ENCODE measurements around the gene CZIB.
"Not testable (repeated sequence)": the region's sequence is repeated elsewhere in the genome, so short reads cannot be mapped to it uniquely, and the experiment has no call there.

CZIB gene

DNA sequence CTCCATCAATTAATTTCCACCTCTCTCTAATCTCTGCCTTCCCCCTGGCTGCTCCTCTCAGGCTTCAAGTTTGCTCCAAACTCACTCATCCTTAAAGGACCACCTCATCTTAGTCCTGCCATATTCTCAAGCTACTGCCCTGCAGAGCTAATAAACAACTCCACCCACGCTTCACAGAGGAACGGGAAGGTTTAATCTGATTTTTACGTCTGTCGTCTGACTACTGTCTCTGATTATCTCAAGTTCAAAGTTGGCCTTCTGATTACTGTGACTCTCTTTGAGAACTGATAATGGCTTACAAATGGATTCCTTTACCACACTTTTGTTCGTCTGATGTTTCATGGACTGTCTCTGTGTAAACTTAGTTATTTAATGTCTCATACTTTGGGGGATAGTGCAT is 31.4 kb downstream of the CZIB start:
- Mint-ChIP-seq H3K9me3 (peaks cover 2 to 4% of the 10 kb centered on the region in 2 donors), H3K4me3 (no peak overlapping the region), H3K4me1 (no peaks in the 10 kb centered on the region), H3K27ac (no peak overlapping the region), H3K36me3 (no peaks in the 10 kb centered on the region), H3K27me3 (peaks cover 9 to 26% of the 10 kb centered on the region in 2 donors)
- ATAC-seq (replicated peaks) (no peak), DNase-seq (no peak)

DNA sequence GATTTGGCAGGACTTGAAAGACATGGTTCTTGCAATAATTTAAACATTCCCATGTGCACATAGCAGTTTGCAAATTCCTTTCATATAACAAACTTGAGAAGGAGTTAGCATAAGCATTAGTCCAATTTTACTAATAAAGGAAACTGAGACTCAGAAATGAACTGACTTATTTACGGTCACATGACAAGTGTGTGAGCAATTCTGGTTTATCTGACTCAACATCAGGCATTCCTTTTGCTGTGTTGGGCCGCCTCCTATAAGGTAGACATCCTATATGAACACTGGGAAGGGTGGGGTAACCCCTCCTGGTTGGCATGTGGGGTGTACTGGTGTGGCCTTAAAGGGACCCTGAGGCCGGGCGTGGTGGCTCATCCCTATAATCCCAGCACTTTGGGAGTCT is 32.3 kb downstream of the CZIB start:
- no peak for ATAC-seq (replicated peaks)
- peaks cover 9 to 26% of the 10 kb centered on the region in 2 donors for H3K27me3 Mint-ChIP-seq
- H3K4me1 Mint-ChIP-seq = no peaks in the 10 kb centered on the region
- no peak for DNase-seq
- H3K9me3 Mint-ChIP-seq = peaks cover 2 to 4% of the 10 kb centered on the region in 2 donors
- H3K27ac Mint-ChIP-seq = no peak overlapping the region
- H3K4me3 Mint-ChIP-seq = no peak overlapping the region
- H3K36me3 Mint-ChIP-seq = no peaks in the 10 kb centered on the region

- no peak overlapping the region for H3K4me3 Mint-ChIP-seq
- H3K4me1 Mint-ChIP-seq = no peaks in the 10 kb centered on the region
- no peak overlapping the region for H3K27ac Mint-ChIP-seq
- DNase-seq (no peak), ATAC-seq (replicated peaks) (no peak)
- peaks cover 2 to 3% of the 10 kb centered on the region in 2 donors for H3K9me3 Mint-ChIP-seq
- H3K27me3 Mint-ChIP-seq = peaks cover 9 to 26% of the 10 kb centered on the region in 2 donors
- no peaks in the 10 kb centered on the region for H3K36me3 Mint-ChIP-seq
Observed at GRCh38 chr1:53187401-53187800, 33.0 kb downstream of the CZIB start.

DNA sequence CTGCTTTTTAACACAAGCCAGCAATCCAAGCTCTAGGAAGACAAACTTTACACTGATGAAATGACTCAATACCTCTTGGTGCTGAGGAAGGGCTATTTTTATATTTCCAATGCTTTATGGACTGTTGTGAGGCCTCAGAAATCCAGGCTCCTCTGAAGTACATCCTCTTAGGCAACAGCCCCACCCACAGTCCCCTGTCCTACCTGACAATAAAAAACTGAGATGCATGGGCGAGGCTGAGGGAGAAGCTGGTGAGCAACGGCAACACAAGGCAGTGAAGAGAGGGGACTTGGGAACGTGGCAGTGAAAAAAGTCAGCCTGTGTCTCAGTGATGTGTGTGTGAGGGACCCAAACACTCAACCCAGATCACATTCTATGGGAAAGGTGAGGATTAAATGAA is 33.9 kb downstream of the CZIB start:
- Mint-ChIP-seq H3K27me3 (peaks cover 9 to 26% of the 10 kb centered on the region in 2 donors), H3K27ac (no peak overlapping the region), H3K4me3 (no peak overlapping the region), H3K9me3 (no peaks in the 10 kb centered on the region), H3K4me1 (no peaks in the 10 kb centered on the region), H3K36me3 (no peaks in the 10 kb centered on the region)
- ATAC-seq (replicated peaks) = no peak
- DNase-seq = no peak

GRCh38 chr1:53185955-53186297 is 34.5 kb downstream of the CZIB start:
- not testable (repeated sequence) for H3K36me3 Mint-ChIP-seq; H3K4me3 Mint-ChIP-seq; H3K27ac Mint-ChIP-seq; H3K9me3 Mint-ChIP-seq; DNase-seq; H3K4me1 Mint-ChIP-seq; ATAC-seq (replicated peaks)
- peaks cover 12 to 29% of the 10 kb centered on the region in 2 donors for H3K27me3 Mint-ChIP-seq

GRCh38 chr1:53183095-53183990 is 37.1 kb downstream of the CZIB start:
- no peak overlapping the region for H3K27ac Mint-ChIP-seq
- no peak for DNase-seq
- no peak overlapping the region for H3K4me3 Mint-ChIP-seq
- H3K36me3 Mint-ChIP-seq = no peaks in the 10 kb centered on the region
- H3K9me3 Mint-ChIP-seq = no peaks in the 10 kb centered on the region
- H3K27me3 Mint-ChIP-seq = peaks cover 21 to 33% of the 10 kb centered on the region in 2 donors
- no peak for ATAC-seq (replicated peaks)
- no peaks in the 10 kb centered on the region for H3K4me1 Mint-ChIP-seq

GRCh38 chr1:53182716-53183094 is 37.7 kb downstream of the CZIB start:
- Mint-ChIP-seq H3K36me3 (no peaks in the 10 kb centered on the region), H3K9me3 (no peaks in the 10 kb centered on the region), H3K4me3 (no peak overlapping the region), H3K4me1 (no peaks in the 10 kb centered on the region), H3K27me3 (peaks cover 22 to 33% of the 10 kb centered on the region in 2 donors), H3K27ac (no peak overlapping the region)
- ATAC-seq (replicated peaks) = no peak
- DNase-seq = no peak

GRCh38 chr1:53182111-53182593 is 38.3 kb downstream of the CZIB start:
- DNase-seq (peak; percentile 57), ATAC-seq (replicated peaks) (peak; percentile 90 to 92)
- no peak overlapping the region for H3K4me3 Mint-ChIP-seq
- H3K27ac Mint-ChIP-seq = no peak overlapping the region
- H3K9me3 Mint-ChIP-seq = no peaks in the 10 kb centered on the region
- no peaks in the 10 kb centered on the region for H3K36me3 Mint-ChIP-seq
- peaks cover 23 to 33% of the 10 kb centered on the region in 2 donors for H3K27me3 Mint-ChIP-seq
- no peaks in the 10 kb centered on the region for H3K4me1 Mint-ChIP-seq

- H3K4me3 Mint-ChIP-seq = no peak overlapping the region
- H3K36me3 Mint-ChIP-seq = no peaks in the 10 kb centered on the region
- H3K27me3 Mint-ChIP-seq = peaks cover 29 to 38% of the 10 kb centered on the region in 2 donors
- no peak for DNase-seq
- no peak for ATAC-seq (replicated peaks)
- no peak overlapping the region for H3K27ac Mint-ChIP-seq
- H3K4me1 Mint-ChIP-seq = no peaks in the 10 kb centered on the region
- H3K9me3 Mint-ChIP-seq = no peaks in the 10 kb centered on the region
Observed at GRCh38 chr1:53180951-53181350, 39.5 kb downstream of the CZIB start.

DNA sequence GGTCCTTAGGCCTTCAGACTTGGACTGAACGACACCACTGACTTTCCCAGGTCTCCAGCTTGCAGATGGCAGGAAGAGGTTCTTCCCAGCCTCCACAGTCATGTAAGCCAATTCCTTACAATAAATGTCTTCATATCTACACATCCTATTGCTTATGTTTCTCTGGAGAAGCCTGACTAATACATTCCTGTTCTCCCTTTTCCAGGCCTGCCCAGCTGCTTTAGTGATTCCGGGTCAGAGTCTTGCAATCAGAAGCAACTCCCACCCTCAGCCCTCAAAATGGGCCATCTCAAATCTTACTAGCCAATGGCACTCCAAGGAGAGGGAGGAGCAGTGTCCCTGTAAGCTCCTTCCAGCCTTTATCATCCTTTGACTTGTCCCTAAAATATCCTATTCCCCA is 40.2 kb downstream of the CZIB start:
- H3K4me3 Mint-ChIP-seq = no peak overlapping the region
- H3K27ac Mint-ChIP-seq = no peak overlapping the region
- H3K27me3 Mint-ChIP-seq = peaks cover 34 to 44% of the 10 kb centered on the region in 2 donors
- H3K9me3 Mint-ChIP-seq = no peaks in the 10 kb centered on the region
- DNase-seq (no peak), ATAC-seq (replicated peaks) (no peak)
- H3K36me3 Mint-ChIP-seq = no peaks in the 10 kb centered on the region
- H3K4me1 Mint-ChIP-seq = no peaks in the 10 kb centered on the region

DNA sequence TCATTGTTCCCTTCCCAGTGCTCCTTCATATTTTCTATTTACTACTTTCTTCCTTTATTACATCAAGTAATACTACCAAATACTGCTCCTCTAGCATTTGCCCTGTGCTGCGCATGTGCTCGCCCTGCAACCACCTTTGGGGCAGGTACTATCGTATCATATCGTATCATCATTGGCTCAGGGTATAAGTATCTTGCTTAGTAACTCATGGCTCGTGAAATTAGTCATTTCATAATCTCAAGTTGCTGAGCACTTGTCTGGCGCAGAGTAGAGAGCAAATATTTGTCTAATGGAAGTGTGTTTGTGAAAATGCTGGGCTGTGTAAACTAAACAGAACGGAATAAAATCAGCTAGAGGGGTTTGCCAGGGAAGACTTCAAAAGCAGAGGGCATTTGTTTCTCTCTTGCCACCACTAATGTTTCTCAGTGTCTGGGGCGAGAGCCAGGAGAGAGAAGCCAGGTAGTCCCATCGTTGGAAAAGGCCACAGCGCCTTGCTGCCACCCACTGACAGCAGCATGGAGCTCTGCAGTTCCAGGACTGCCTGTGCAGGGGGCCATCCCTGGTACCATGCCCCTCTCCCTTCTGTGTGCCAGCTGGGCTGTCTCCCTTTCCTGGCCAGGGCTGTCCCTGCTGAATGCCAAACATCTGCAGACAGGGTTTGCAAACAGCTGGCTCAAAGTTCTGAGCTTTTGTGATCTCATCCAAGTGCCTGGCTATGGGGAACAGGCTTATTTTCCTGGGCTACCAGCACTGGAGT is 43.8 kb downstream of the CZIB start:
- H3K4me1 Mint-ChIP-seq = peaks cover 8 to 14% of the 10 kb centered on the region in 2 donors
- H3K36me3 Mint-ChIP-seq = no peaks in the 10 kb centered on the region
- no peak overlapping the region for H3K4me3 Mint-ChIP-seq
- H3K27me3 Mint-ChIP-seq = peaks cover 34 to 62% of the 10 kb centered on the region in 2 donors
- DNase-seq (no peak), ATAC-seq (replicated peaks) (no peak)
- no peak overlapping the region for H3K27ac Mint-ChIP-seq
- H3K9me3 Mint-ChIP-seq = no peaks in the 10 kb centered on the region

GRCh38 chr1:53174971-53175913 is 45.2 kb downstream of the CZIB start:
- no peak for DNase-seq
- no peak overlapping the region for H3K4me3 Mint-ChIP-seq
- peaks cover 8 to 14% of the 10 kb centered on the region in 2 donors for H3K4me1 Mint-ChIP-seq
- no peaks in the 10 kb centered on the region for H3K9me3 Mint-ChIP-seq
- peak overlapping the region; percentile 57 for H3K27ac Mint-ChIP-seq
- H3K36me3 Mint-ChIP-seq = no peaks in the 10 kb centered on the region
- ATAC-seq (replicated peaks) = no peak
- peaks cover 24 to 52% of the 10 kb centered on the region in 2 donors for H3K27me3 Mint-ChIP-seq

- Mint-ChIP-seq H3K27me3 (peaks cover 19 to 40% of the 10 kb centered on the region in 2 donors), H3K9me3 (no peaks in the 10 kb centered on the region), H3K36me3 (no peaks in the 10 kb centered on the region), H3K4me1 (peaks cover 8 to 14% of the 10 kb centered on the region in 2 donors), H3K4me3 (peak overlapping the region in 1 of 2 donors; percentile 18), H3K27ac (peak overlapping the region; percentile 7)
- peak; percentile 98 to 99 for ATAC-seq (replicated peaks)
- DNase-seq = peak; percentile 17
Observed at GRCh38 chr1:53172426-53173128, 47.9 kb downstream of the CZIB start.
